Measurements from ENCODE around the gene TMEM134. TPM values are rescaled to one million over a fixed set of nuclear protein-coding genes. Genes with fewer than 3 reads are reported as not detected.

The TMEM134 gene
- total RNA-seq, 4 donors from 2014 or later: 49.2 to 184 (median 96.6) TPM

- peaks cover 0 to 66% (median 46%) of the 10 kb centered on the region in 4 donors for H3K4me1 ChIP-seq
- no peak overlapping the region for H3K4me3 ChIP-seq
- no peak for DNase-seq (ENCODE audit: low spot score in 2 of 2)
- H3K27ac ChIP-seq: peak overlapping the region in 2 of 4 donors; percentile 64 to 77
- no peaks in the 10 kb centered on the region for H3K36me3 ChIP-seq
- WGBS, 2 donors: 66 to 81% methylated on average over 7 of the region's 7 CpGs
- peaks cover 0 to 52% of the 10 kb centered on the region in 2 donors for H3K27me3 ChIP-seq
- H3K9me3 ChIP-seq: no peaks in the 10 kb centered on the region
- TF ChIP-seq, protein P1, sequence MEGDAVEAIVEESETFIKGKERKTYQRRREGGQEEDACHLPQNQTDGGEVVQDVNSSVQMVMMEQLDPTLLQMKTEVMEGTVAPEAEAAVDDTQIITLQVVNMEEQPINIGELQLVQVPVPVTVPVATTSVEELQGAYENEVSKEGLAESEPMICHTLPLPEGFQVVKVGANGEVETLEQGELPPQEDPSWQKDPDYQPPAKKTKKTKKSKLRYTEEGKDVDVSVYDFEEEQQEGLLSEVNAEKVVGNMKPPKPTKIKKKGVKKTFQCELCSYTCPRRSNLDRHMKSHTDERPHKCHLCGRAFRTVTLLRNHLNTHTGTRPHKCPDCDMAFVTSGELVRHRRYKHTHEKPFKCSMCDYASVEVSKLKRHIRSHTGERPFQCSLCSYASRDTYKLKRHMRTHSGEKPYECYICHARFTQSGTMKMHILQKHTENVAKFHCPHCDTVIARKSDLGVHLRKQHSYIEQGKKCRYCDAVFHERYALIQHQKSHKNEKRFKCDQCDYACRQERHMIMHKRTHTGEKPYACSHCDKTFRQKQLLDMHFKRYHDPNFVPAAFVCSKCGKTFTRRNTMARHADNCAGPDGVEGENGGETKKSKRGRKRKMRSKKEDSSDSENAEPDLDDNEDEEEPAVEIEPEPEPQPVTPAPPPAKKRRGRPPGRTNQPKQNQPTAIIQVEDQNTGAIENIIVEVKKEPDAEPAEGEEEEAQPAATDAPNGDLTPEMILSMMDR (IDR thresholded peaks at IDR 0.05): no peak
- TF ChIP-seq EP300 (IDR thresholded peaks at IDR 0.05) (no peak), POLR2A (IDR thresholded peaks at IDR 0.05) (no peak)
Measured at GRCh38 chr11:67411785-67412152, 57.3 kb downstream of the TMEM134 start.

Small RNA genes within 50 kb of the gene (small RNA-seq; reads per million reads assigned to genes)
- gene MIR6752: not detected

Other genes with a start within 250 kb of the TMEM134 start
- gene GRK2, start 202.8 kb downstream of the TMEM134 start, total RNA-seq: 100 to 1,000 TPM in 1 of 4 donors, 10 to 100 TPM in 3; 46.0 to 134 (median 65.4) TPM
- 100 to 1,000 TPM in 1 of 4 donors, 10 to 100 TPM in 3; 46.8 to 158 (median 69.5) TPM for gene ANKRD13D, start 179.9 kb downstream of the TMEM134 start, total RNA-seq
- gene SSH3, start 165.7 kb downstream of the TMEM134 start, total RNA-seq: 10 to 100 TPM; 28.5 to 51.6 (median 43.1) TPM
- gene POLD4, start 115.7 kb downstream of the TMEM134 start, total RNA-seq: 100 to 1,000 TPM in 1 of 4 donors, 10 to 100 TPM in 3; 70.8 to 154 (median 88.5) TPM
- gene CLCF1, start 95.7 kb downstream of the TMEM134 start, total RNA-seq: 10 to 100 TPM in 1 of 4 donors, 1 to 10 TPM in 3; 3.7 to 23.1 (median 5.9) TPM
- gene RAD9A, start 77.3 kb downstream of the TMEM134 start, total RNA-seq: 10 to 100 TPM; 22.7 to 39.0 (median 36.4) TPM
- gene PPP1CA, start 67.4 kb downstream of the TMEM134 start, total RNA-seq: 10 to 100 TPM; 50.6 to 97.8 (median 72.7) TPM
- gene TBC1D10C, start 65.2 kb downstream of the TMEM134 start, total RNA-seq: 1 to 10 TPM; 1.5 to 4.5 (median 2.2) TPM
- 1 to 10 TPM; 1.8 to 5.9 (median 4.3) TPM for gene CARNS1, start 53.6 kb downstream of the TMEM134 start, total RNA-seq
- gene RPS6KB2, start 40.8 kb downstream of the TMEM134 start, total RNA-seq: 10 to 100 TPM; 36.9 to 69.3 (median 47.1) TPM
- 10 to 100 TPM in 3 of 4 donors, 1 to 10 TPM in 1; 6.9 to 18.0 (median 12.8) TPM for gene PTPRCAP, start 31.6 kb downstream of the TMEM134 start, total RNA-seq
- 10 to 100 TPM; 60.9 to 95.1 (median 77.1) TPM for gene CORO1B, start 25.8 kb downstream of the TMEM134 start, total RNA-seq
- gene GPR152, start 16.5 kb downstream of the TMEM134 start, total RNA-seq: not detected
- 1 to 10 TPM in 3 of 4 donors, under 1 TPM in 1; 0.21 to 5.7 (median 3.6) TPM for gene CABP4, start 13.9 kb downstream of the TMEM134 start, total RNA-seq
- 100 to 1,000 TPM in 2 of 4 donors, 10 to 100 TPM in 2; 88.2 to 117 (median 96.0) TPM for gene AIP, start 13.8 kb upstream of the TMEM134 start, total RNA-seq
- 10 to 100 TPM; 22.8 to 69.6 (median 38.6) TPM for gene PITPNM1, start 36.1 kb upstream of the TMEM134 start, total RNA-seq
- gene CDK2AP2, start 38.9 kb upstream of the TMEM134 start, total RNA-seq: 10 to 100 TPM; 75.4 to 90.8 (median 80.6) TPM
- not detected for gene CABP2, start 54.2 kb upstream of the TMEM134 start, total RNA-seq
- gene GSTP1, start 114.6 kb upstream of the TMEM134 start, total RNA-seq: 1,000 to 10,000 TPM in 1 of 4 donors, 100 to 1,000 TPM in 3; 631 to 1,055 (median 774) TPM
- gene NDUFV1, start 137.7 kb upstream of the TMEM134 start, total RNA-seq: 100 to 1,000 TPM; 282 to 357 (median 323) TPM
- gene NUDT8, start 160.7 kb upstream of the TMEM134 start, total RNA-seq: 10 to 100 TPM; 11.0 to 21.3 (median 20.0) TPM
- not detected for gene TBX10, start 170.5 kb upstream of the TMEM134 start, total RNA-seq
- under 1 TPM in 1 of 4 donors, not detected in 3; 0.44 TPM for gene ACY3, start 181.5 kb upstream of the TMEM134 start, total RNA-seq
- gene ALDH3B2, start 205.4 kb upstream of the TMEM134 start, total RNA-seq: not detected